ENCODE data around the gene TOLLIP.
"Not testable (repeated sequence)": the region's sequence is repeated elsewhere in the genome, so short reads cannot be mapped to it uniquely, and the experiment has no call there.

TOLLIP gene

GRCh38 chr11:1343391-1344055 lies 34.1 kb upstream of the TOLLIP start:
- DNase-seq (ENCODE audit: low spot score) = no peak

GRCh38 chr11:1342946-1343345 lies 33.5 kb upstream of the TOLLIP start:
- no peak for DNase-seq (ENCODE audit: low spot score)

- no peak for DNase-seq (ENCODE audit: low spot score)
Measured at GRCh38 chr11:1341928-1342524, 32.6 kb upstream of the TOLLIP start.

GRCh38 chr11:1341226-1341625 lies 31.8 kb upstream of the TOLLIP start:
- DNase-seq (ENCODE audit: low spot score) = not testable (repeated sequence)

- no peak for DNase-seq (ENCODE audit: low spot score)
Measured at GRCh38 chr11:1340111-1340510, 30.7 kb upstream of the TOLLIP start.

- DNase-seq (ENCODE audit: low spot score) = no peak
Measured at GRCh38 chr11:1339066-1339675, 29.7 kb upstream of the TOLLIP start.

GRCh38 chr11:1338201-1339065 lies 29.0 kb upstream of the TOLLIP start:
- no peak for DNase-seq (ENCODE audit: low spot score)

GRCh38 chr11:1337647-1338007 lies 28.2 kb upstream of the TOLLIP start:
- DNase-seq (ENCODE audit: low spot score) = no peak

- peak; percentile 14 for DNase-seq (ENCODE audit: low spot score)
Measured at GRCh38 chr11:1336836-1337646, 27.6 kb upstream of the TOLLIP start.

- peak; percentile 64 for DNase-seq (ENCODE audit: low spot score)
Measured at GRCh38 chr11:1335811-1336761, 26.7 kb upstream of the TOLLIP start.

GRCh38 chr11:1335264-1335810 lies 25.9 kb upstream of the TOLLIP start:
- no peak for DNase-seq (ENCODE audit: low spot score)

GRCh38 chr11:1333860-1334259 lies 24.4 kb upstream of the TOLLIP start:
- DNase-seq (ENCODE audit: low spot score) = no peak

- DNase-seq (ENCODE audit: low spot score) = no peak
Measured at GRCh38 chr11:1333091-1333772, 23.8 kb upstream of the TOLLIP start.

- no peak for DNase-seq (ENCODE audit: low spot score)
Measured at GRCh38 chr11:1330473-1330872, 21.0 kb upstream of the TOLLIP start.

- no peak for DNase-seq (ENCODE audit: low spot score)
Measured at GRCh38 chr11:1327064-1327460, 17.6 kb upstream of the TOLLIP start.

- no peak for DNase-seq (ENCODE audit: low spot score)
Measured at GRCh38 chr11:1326435-1327063, 17.1 kb upstream of the TOLLIP start.

- DNase-seq (ENCODE audit: low spot score) = no peak
Measured at GRCh38 chr11:1323774-1324173, 14.3 kb upstream of the TOLLIP start.

GRCh38 chr11:1317993-1318392 lies 8.6 kb upstream of the TOLLIP start:
- DNase-seq (ENCODE audit: low spot score) = no peak

GRCh38 chr11:1317432-1317831 lies 8.0 kb upstream of the TOLLIP start:
- no peak for DNase-seq (ENCODE audit: low spot score)
